Measurements from ENCODE around the gene GTF2F2. TPM values are rescaled to one million over a fixed set of nuclear protein-coding genes. Genes with fewer than 3 reads are reported as not detected.

GTF2F2 gene
- total RNA-seq, 1 experiment from 2014 or later: 40.1 TPM

DNA sequence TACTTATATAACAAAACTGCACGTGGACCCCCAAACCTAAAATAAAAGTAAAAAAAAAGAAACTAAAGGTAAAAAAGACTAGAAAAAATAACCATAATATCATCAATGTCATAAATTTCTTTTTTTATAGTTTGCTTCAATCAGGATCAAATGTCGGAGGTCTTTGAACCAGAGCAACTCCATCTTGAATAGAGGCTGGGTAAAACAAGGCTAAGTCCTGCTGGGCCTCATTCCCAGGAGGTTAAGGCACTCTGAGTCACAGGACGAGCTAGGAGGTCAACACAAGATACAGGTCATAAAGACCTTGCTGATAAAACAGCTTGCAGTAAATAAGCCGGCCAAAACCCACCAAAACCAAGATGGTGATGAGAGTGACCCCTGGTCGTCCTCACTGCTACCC, 196.7 kb downstream of the GTF2F2 start:
- ChIA-PET CTCF (no interaction called here), RAD21 (ENCODE audit: low non-redundant PET in 1 of 2, low total read pairs in 2 of 2, uncharacterized antibody in 2 of 2, unreplicated experiment in 2 of 2) (no interaction called here), POLR2A (no interaction called here)
- Histone ChIP-seq H3K4me3 (replicated peaks in 1 of 2; ENCODE audit: low read depth in 1 of 2, low read length in 2 of 2) (no peak overlapping the region), H3K79me2 (ENCODE audit: insufficient read depth, low read length) (no peaks in the 10 kb centered on the region), H3K9me3 (ENCODE audit: control insufficient read depth in 1 of 2, insufficient read depth in 1 of 2, low read depth in 1 of 2, low read length in 2 of 2) (no peaks in the 10 kb centered on the region), H3K4me1 (ENCODE audit: control insufficient read depth in 1 of 2, insufficient read depth in 2 of 2, low read length in 2 of 2) (peaks cover 0 to 10% of the 10 kb centered on the region in 2 experiments; a peak in 2 of 4 replicates), H3K27ac (ENCODE audit: low read depth, low read length) (no peak overlapping the region), H3K4me2 (ENCODE audit: low read length) (no peak overlapping the region), H3K27me3 (ENCODE audit: insufficient read depth, low read length) (no peaks in the 10 kb centered on the region), H3K36me3 (ENCODE audit: control insufficient read depth in 1 of 2, insufficient read depth in 2 of 2, low read length in 2 of 2) (no peaks in the 10 kb centered on the region), H4K20me1 (ENCODE audit: insufficient read depth) (no peaks in the 10 kb centered on the region), H3K9me2 (ENCODE audit: insufficient read depth) (no peaks in the 10 kb centered on the region), H2AFZ (ENCODE audit: low read depth, low read length, poor library complexity, severe bottlenecking) (no peak overlapping the region), H3K9ac (ENCODE audit: low read length) (no peak overlapping the region)
- BruUV-seq (replicated peaks): no TSS peak
- DNase-seq (ENCODE audit: low read depth, low spot score) (no peak), ATAC-seq (no peak)
- intact Hi-C loops (cut with micrococcal nuclease): no loop called here
- no peak for TF ChIP-seq SP1 (IDR thresholded peaks at IDR 0.05; ENCODE audit: low read depth)
- TF ChIP-seq, protein P1, sequence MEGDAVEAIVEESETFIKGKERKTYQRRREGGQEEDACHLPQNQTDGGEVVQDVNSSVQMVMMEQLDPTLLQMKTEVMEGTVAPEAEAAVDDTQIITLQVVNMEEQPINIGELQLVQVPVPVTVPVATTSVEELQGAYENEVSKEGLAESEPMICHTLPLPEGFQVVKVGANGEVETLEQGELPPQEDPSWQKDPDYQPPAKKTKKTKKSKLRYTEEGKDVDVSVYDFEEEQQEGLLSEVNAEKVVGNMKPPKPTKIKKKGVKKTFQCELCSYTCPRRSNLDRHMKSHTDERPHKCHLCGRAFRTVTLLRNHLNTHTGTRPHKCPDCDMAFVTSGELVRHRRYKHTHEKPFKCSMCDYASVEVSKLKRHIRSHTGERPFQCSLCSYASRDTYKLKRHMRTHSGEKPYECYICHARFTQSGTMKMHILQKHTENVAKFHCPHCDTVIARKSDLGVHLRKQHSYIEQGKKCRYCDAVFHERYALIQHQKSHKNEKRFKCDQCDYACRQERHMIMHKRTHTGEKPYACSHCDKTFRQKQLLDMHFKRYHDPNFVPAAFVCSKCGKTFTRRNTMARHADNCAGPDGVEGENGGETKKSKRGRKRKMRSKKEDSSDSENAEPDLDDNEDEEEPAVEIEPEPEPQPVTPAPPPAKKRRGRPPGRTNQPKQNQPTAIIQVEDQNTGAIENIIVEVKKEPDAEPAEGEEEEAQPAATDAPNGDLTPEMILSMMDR (IDR thresholded peaks at IDR 0.05 in 2 of 3, conservative IDR thresholded peaks at IDR 0.05 in 1 of 3; ENCODE audit: borderline replicate concordance in 1 of 3, insufficient read depth in 1 of 3, low read depth in 2 of 3, low read length in 2 of 3): no peak
- TF ChIP-seq EGR1 (IDR thresholded peaks at IDR 0.05; ENCODE audit: low read depth): no peak
- no peak for TF ChIP-seq FOSL1 (IDR thresholded peaks at IDR 0.05; ENCODE audit: low read depth)

DNA sequence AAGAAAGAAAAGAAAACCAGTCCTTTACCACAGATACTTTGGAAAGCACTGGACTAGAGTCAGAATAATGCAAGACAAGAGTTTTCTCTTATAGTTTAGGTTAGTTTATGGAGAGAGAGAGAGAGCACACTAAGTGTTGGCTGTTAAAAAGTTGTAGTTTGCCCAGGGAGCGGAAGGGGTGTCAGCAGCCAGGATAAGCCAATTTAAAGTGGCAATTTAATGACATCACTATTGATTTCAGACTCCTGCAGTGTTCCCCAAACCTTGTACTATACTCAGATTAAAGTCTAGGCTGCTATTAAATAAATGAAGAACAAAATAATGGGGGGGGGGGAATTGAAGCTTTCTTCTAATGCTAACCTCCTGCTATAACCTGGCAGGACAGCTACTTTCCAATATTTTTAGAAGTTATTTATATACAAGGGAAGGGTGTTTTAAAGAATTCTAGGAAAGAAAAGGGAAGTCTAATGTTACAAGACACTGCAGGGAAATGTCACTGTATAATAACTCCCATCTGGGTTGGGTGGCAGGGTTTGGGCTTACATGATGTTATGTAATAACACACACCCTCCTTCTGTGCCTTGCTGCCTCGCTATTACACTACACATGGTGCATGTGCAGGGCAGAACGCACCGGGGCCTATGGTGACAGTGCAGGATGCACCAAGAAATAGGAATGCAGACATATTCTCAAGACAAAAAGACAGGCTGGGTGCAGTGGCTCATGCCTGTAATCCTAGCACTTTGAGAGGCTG, 200.7 kb downstream of the GTF2F2 start:
- no peak overlapping the region for H3K9ac ChIP-seq (ENCODE audit: low read length)
- intact Hi-C loops (cut with micrococcal nuclease): no loop called here
- no peak for DNase-seq (ENCODE audit: low read depth, low spot score)
- no peaks in the 10 kb centered on the region for H3K9me2 ChIP-seq (ENCODE audit: insufficient read depth)
- ChIA-PET CTCF (no interaction called here), POLR2A (no interaction called here), RAD21 (ENCODE audit: low non-redundant PET in 1 of 2, low total read pairs in 2 of 2, uncharacterized antibody in 2 of 2, unreplicated experiment in 2 of 2) (no interaction called here)
- H4K20me1 ChIP-seq (ENCODE audit: insufficient read depth): no peaks in the 10 kb centered on the region
- ATAC-seq: no peak
- H3K27me3 ChIP-seq (ENCODE audit: insufficient read depth, low read length): no peaks in the 10 kb centered on the region
- no peak overlapping the region for H3K4me3 ChIP-seq (replicated peaks in 1 of 2; ENCODE audit: low read depth in 1 of 2, low read length in 2 of 2)
- H3K4me1 ChIP-seq (ENCODE audit: control insufficient read depth in 1 of 2, insufficient read depth in 2 of 2, low read length in 2 of 2): peaks cover 0 to 10% of the 10 kb centered on the region in 2 experiments; a peak in 2 of 4 replicates
- no peak overlapping the region for H3K4me2 ChIP-seq (ENCODE audit: low read length)
- no peaks in the 10 kb centered on the region for H3K79me2 ChIP-seq (ENCODE audit: insufficient read depth, low read length)
- no peaks in the 10 kb centered on the region for H3K9me3 ChIP-seq (ENCODE audit: control insufficient read depth in 1 of 2, insufficient read depth in 1 of 2, low read depth in 1 of 2, low read length in 2 of 2)
- no peaks in the 10 kb centered on the region for H3K36me3 ChIP-seq (ENCODE audit: control insufficient read depth in 1 of 2, insufficient read depth in 2 of 2, low read length in 2 of 2)
- H2AFZ ChIP-seq (ENCODE audit: low read depth, low read length, poor library complexity, severe bottlenecking): no peak overlapping the region
- no TSS peak for BruUV-seq (replicated peaks)
- no peak overlapping the region for H3K27ac ChIP-seq (ENCODE audit: low read depth, low read length)
- TF ChIP-seq, protein P2, sequence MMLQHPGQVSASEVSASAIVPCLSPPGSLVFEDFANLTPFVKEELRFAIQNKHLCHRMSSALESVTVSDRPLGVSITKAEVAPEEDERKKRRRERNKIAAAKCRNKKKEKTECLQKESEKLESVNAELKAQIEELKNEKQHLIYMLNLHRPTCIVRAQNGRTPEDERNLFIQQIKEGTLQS (IDR thresholded peaks at IDR 0.05): no peak
- TF ChIP-seq EZH2 (IDR thresholded peaks at IDR 0.05) (no peak), SRF (IDR thresholded peaks at IDR 0.05; ENCODE audit: low read depth) (no peak), SIN3A (IDR thresholded peaks at IDR 0.05; ENCODE audit: low read depth) (no peak), SP1 (IDR thresholded peaks at IDR 0.05; ENCODE audit: low read depth) (no peak), FOSL1 (IDR thresholded peaks at IDR 0.05; ENCODE audit: low read depth) (no peak), JUND (IDR thresholded peaks at IDR 0.05) (no peak), EZH2phosphoT487 (IDR thresholded peaks at IDR 0.05; ENCODE audit: borderline replicate concordance) (no peak)
- TF ChIP-seq, protein P3, sequence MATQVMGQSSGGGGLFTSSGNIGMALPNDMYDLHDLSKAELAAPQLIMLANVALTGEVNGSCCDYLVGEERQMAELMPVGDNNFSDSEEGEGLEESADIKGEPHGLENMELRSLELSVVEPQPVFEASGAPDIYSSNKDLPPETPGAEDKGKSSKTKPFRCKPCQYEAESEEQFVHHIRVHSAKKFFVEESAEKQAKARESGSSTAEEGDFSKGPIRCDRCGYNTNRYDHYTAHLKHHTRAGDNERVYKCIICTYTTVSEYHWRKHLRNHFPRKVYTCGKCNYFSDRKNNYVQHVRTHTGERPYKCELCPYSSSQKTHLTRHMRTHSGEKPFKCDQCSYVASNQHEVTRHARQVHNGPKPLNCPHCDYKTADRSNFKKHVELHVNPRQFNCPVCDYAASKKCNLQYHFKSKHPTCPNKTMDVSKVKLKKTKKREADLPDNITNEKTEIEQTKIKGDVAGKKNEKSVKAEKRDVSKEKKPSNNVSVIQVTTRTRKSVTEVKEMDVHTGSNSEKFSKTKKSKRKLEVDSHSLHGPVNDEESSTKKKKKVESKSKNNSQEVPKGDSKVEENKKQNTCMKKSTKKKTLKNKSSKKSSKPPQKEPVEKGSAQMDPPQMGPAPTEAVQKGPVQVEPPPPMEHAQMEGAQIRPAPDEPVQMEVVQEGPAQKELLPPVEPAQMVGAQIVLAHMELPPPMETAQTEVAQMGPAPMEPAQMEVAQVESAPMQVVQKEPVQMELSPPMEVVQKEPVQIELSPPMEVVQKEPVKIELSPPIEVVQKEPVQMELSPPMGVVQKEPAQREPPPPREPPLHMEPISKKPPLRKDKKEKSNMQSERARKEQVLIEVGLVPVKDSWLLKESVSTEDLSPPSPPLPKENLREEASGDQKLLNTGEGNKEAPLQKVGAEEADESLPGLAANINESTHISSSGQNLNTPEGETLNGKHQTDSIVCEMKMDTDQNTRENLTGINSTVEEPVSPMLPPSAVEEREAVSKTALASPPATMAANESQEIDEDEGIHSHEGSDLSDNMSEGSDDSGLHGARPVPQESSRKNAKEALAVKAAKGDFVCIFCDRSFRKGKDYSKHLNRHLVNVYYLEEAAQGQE (IDR thresholded peaks at IDR 0.05; ENCODE audit: low read depth): no peak
- TF ChIP-seq, protein P1 (IDR thresholded peaks at IDR 0.05 in 2 of 3, conservative IDR thresholded peaks at IDR 0.05 in 1 of 3; ENCODE audit: borderline replicate concordance in 1 of 3, insufficient read depth in 1 of 3, low read depth in 2 of 3, low read length in 2 of 3): no peak

All from HCT116 (cell line).